ENCODE data around the gene NUP188.

The NUP188 gene

DNA sequence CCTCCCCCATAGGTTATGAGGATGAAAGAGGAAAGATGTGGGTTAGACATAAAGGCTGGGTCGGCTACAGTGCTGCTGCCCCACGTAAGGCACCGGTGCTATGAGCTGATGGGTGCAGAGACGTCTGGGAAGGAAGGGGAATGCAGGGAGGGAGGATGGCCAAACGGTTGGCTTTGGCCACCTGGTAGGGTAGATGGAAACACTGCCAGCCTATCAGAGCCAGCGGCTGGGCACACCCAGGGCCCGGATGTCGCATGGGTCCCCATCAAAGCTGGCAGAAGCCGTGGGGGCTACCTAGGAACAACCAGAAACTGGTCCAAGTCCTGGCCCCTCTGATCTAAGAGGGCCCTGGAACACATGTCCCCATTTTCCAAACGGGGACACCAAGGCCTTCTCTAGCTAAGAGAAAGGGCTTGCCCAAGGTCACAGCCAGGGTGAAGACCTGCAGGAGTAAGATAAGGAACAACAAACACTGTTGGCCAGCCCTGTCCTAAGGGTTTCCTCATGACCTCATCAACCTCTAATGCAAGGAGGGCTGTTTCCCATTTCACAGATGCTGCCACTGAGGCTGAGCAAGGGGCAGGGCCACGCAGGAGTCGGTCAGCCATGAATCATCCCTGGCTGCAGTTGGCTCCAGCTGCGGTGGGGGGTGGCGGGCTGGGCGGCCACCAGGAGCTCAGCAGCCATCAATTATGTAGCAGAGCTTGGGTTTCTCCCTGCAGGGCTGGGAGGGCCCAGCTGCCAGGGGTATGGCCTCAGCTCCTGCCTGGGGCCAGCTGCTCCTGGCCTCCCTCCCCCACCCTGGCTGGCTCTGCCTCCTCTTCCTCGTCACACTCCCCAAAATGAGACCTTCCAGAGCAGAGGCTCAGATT is 75.8 kb downstream of the NUP188 start:
- DNase-seq = peak in 22 of 58 donors; percentile 12 to 70 (median 27)

DNA sequence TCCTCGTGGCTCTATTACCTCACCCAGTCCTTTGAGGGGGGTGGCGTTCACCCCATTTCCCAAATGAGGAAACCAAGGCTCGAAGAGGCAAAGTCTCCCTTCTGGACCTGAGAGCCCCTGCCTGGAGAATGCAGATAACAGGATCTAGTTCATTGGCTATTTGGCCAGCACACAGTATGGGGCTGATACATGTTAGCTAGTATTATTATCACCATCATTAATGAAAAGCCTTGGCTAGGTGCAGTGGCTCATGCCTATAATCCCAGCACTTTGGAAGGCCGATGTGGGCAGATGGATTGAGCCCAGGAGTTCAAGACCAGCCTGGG is 76.4 kb downstream of the NUP188 start:
- DNase-seq = no peak

DNA sequence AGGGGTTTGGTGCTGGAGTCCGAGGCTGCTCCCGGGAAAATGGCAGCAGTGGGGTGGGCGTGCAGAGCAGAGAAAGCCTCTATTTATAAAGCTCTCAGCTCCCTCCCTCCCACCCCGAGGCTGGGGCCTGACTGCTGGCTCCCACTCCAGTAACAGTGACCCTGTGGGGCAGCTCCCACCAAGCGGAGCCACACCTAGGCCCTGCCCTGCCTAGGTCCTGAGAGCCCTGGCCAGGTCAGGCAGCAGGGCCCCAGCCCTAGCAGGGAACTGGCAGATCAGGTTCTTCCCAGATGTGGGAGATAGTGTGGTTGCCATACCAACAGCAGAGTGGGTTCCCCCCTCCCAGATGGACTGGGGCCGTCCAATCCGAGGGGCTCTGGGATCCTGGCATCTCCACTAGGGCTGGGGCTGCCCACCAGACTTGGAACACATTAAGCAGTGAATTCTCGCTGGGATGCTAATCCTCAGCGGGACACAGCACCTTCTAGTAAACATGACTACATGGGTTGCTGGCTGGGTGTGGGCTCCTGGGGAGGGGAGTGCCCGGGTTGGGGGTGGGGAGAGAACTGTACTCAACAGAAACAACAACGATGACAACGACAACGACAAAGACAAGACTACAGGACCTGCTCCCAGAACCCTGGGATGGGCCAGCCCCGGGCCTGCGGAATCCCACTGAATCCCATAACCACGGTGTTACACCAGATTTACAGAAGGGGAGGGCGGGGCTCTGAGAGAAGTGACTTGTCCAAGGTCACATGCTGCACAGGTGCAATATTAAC is 79.1 kb downstream of the NUP188 start:
- peak in 44 of 58 donors; percentile 22 to 82 (median 54) for DNase-seq

DNA sequence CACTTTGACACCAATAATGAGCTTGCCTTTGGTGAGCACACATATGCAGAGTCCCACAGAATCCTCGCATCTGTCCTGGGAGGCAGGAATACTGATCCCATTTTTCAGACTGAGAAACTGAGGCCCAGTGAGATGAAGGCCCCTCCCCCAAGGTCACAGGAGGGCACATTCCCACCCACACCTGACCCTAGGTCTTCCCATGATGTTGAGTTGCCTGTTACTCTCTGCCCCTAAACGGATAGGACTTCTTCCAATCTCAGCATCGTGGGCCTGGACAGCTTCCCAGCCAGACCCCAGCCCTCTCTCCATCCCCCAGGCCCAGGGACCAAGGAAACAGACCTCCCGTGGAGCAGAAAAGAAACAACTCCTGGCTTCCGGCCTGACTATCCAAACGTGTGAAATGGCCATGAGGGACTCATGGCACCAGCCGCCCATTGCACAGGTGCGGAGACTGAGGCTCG is 79.8 kb downstream of the NUP188 start:
- DNase-seq = no peak

DNA sequence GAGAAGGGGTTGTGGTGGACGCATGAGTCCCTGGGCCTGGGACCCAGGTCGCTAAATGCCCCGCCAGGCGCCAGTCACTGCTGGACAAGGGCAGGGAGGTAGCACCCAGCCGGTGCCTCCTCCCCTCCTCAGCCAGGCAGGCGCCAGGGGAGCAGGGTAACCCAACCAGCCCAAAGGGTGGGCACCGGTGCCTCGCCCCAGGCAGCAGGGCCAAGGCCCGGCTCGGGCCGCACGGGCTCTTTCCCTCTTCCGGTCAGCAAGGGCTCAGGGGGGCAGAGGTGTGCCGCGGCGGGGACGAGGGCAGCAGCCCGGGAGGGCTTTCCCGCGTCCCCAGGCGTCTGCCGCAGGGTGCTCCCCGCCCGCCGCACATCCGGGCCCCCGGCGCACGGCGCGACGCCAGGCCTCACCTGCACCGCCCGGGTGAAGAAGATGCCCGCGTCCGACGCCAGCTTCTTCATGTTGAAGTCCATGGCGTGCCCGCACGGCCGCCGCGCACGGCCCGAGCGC is 80.2 kb downstream of the NUP188 start:
- DNase-seq = peak in 12 of 58 donors; percentile 50 to 77 (median 66)

DNA sequence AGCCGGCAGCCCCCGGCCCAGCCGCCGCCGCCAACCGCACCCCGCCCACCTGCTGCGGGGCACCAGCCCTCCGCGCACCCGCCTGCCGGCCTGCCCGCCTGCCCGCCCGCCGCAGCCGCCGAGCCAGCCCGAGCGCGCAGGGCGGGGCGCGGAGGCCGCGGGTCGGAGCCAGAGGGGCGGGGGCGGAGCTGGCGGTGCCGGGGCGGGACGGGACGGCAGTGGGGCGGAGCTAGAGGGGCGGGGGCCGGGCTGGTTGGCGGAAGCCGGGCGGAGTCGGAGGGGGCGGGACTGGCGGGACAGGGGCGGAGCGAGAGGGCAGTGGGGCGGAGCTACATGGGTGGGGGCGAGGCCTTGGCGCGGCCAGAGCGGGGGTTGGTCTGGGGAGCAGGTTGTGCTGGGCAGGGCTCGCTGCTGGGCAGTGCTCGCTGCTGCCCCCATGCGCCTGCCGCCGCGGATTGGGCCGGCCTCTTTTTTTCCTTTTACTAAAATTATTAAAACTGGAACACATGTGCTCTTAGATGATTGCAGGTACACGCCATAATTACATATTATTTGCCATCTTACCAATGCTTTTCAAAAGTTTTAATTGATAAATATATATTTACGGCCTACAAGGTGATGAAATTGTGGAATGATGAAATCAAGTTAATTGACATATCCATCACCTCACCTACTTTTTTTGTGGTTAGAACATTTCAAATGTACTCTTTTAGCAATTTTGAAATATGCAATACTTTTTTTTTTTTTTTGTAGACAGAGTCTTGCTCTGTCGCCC is 80.9 kb downstream of the NUP188 start, which contains the start of gene SH3GLB2:
Gene SH3GLB2, minus strand, starts transcription at position 140 of the 775 bp plus-strand sequence. CDS start 177 bp downstream, outside the sequence.
- peak; percentile 49 to 100 (median 97) for DNase-seq

DNA sequence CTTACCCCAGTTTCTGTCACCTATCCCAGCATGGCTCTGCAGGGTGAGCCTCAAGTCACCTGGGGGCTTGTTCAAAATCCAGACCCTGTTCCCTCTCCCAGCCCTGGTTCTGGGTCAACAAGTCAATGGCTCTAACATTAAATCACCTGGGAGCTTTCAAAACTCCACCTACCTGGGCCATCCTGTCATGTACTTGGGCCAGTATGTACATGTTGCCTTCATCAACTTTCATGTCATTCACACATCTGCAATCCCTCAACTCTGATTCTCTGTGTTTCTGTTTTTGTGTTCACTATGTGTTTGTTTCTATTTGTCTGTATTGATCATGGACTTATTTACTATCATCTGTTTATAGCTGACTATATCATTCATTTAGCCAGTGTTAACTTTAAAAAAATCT is 82.7 kb downstream of the NUP188 start:
- DNase-seq = no peak

DNA sequence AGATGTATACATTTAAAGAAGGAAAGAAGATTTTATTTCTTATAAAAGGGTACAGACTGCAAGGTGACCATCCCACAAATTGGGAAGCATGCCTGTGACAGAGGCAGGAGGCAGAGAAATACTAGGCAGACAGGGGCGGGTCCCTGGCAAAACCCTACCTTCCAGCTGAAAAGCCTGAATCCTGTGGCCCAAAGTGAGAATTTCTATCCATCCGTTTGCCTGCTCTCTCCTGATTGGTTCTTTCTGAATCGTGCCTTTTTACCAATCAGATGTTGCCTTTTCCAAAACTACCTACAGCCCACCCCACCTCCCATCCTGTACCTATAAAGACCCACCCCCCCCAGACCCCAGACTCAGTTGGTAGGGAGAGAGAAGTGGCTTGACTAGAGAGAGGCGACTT is 84.0 kb downstream of the NUP188 start:
- no peak for DNase-seq

DNA sequence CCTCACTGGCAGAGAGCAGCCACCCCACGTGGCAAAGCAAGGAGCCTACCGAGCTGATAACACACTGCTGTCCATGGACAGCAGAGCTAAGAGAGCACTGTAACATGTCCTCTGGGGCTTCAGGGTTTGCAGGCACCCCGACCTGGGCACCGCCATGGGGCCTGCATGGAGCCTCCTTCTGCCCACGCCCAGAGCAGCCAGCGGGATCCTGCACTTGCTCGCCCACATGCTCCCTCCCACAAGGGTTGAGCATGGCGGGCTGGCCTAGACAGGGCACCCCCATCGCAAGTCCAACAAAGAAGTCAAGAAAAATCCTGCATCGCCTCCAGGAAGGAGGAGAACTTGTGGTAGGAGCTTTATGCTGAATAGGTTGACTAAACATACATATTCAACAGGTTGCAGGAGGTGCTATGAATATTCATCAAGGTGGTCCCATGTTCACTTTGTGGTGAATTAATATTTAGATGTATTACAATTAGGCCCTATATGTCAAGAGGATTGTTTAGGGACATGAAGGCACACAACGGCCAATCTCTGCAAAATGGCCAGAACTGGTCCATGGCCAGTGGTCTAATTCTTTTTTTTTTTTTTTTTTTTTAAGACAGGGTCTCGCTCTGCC is 85.2 kb downstream of the NUP188 start:
- DNase-seq = no peak

DNA sequence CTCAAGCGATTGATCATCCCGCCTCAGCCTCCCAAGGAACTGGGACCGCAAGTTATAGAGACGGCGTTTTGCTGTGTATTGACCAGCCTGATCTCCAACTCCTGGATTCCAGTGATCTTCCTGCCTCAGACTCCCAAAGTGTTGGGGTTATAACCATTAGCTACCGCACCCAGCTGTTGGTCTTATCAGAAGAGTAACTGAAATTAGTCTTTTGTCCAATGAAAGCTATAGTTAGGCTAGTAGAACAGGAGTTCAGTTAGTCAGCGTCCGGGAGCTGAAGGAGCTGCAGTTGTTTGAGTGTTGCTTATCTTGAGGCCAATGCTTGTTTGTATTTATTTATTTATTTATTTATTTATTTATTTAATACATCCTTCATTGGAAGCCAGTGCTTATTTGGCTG is 85.7 kb downstream of the NUP188 start:
- no peak for DNase-seq

DNA sequence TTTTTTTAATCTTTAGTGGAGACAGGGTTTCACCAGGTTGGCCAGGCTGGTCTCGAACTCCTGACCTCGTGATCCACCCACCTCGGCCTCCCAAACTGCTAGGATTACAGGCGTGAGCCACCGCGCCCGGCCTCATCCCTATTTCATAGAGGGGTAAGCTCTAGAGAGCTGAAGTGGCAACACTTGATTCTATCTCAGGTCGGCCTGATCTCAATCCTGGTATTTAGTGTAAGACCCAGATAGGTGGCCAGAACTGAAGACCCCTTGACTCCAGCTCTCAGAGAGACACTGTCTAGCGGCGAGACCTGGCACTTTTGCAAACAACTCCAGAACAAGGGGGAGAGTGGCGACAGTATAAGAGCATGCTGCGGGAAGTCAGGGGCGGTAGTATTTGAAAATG is 88.3 kb downstream of the NUP188 start:
- peak in 1 of 58 donors; percentile 56 for DNase-seq

DNA sequence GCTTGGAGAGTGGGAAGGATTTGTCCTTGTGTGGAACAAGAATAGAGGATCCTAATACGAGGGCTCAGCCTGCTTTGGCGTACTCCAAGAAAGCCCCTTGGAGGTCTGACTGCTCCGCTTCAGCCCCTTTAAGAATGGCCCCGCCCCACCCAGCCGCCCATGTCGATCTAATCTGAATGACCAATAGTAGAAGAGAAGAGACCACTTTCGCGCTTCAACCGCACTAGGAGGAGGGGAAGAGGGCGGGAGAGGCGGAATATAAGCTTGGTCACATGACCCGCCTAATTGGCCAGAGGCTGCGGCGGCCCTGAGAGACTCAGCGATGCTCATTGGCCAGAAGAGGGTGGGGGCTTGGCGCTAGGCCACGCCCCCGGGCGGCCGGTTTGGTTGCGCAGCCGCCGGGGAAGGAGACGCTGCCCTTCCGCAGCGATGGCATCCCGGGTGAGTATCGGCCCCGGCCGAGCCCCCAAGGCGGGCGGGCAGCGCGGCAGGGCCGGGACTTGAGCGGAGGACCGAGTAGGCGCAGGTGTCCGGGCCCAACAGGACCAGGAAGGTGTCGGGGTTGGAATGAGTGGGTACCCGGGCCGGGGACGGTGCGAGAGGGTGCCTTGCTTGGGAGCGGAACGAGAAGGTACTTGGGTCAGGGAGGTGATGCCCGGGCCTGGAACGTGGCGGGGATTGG is 88.9 kb downstream of the NUP188 start, which contains the start of gene MIGA2:
Gene MIGA2, plus strand, starts transcription at position 386 of the 682 bp plus-strand sequence. CDS start 3,969 bp downstream, outside the sequence.
- DNase-seq = peak; percentile 69 to 99 (median 97)

DNA sequence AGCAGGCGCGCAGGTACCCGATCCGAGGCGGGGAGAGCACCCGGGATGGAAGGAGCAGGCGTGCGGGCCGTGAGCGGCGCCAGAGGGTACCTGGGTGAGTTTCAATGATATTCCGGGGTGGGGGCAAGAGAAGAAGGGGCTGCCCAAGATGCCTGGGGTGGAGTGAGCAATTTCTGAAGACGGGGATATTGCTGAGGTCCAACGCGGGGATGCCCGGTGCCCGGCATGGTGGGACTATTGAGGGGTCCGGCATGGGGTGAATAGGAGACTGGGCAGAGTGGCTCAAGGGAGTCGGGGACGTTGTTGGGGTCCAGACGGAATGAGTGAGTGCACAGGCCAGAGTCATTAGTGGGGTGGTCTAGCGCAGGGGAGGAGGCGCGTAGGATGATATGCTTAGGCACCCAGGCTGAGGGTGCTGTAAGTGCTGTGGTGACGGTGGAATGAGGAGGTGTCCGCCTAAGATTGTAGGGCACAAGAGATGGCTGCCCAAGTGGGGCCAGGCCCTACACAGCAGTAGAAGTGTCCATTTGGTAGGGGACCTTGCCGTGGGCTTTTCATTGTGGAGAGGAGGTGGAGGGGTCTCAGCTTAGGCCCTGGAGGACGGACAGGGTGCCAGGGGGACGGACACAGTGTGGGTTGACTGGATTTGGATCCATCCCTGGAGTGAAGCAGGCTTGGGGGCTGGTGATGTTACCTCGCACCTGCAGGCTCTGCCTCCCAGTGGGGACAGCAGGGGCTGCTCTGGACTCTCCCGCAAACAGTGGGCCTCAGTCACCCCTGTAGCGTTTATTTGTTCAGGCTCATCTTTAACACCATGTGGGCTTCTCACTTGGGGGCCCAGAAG is 89.6 kb downstream of the NUP188 start:
- DNase-seq = no peak

DNA sequence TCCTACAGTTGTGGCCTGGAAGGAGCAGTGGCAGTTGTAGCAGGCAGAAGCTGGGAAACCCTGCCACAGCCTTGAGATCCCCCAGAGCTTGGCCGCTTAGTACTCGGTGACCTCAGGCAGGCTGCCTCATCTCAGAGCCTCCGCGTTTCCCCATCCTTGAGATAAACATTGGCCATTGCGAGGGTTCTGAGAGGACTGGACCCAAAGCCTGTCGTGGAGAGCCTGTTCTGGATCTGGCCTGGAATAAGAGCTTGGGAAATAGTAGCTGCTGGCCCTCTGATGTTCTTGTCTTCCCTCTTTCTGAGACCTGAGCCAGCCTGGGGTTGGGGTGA is 90.2 kb downstream of the NUP188 start:
- DNase-seq = no peak

DNA sequence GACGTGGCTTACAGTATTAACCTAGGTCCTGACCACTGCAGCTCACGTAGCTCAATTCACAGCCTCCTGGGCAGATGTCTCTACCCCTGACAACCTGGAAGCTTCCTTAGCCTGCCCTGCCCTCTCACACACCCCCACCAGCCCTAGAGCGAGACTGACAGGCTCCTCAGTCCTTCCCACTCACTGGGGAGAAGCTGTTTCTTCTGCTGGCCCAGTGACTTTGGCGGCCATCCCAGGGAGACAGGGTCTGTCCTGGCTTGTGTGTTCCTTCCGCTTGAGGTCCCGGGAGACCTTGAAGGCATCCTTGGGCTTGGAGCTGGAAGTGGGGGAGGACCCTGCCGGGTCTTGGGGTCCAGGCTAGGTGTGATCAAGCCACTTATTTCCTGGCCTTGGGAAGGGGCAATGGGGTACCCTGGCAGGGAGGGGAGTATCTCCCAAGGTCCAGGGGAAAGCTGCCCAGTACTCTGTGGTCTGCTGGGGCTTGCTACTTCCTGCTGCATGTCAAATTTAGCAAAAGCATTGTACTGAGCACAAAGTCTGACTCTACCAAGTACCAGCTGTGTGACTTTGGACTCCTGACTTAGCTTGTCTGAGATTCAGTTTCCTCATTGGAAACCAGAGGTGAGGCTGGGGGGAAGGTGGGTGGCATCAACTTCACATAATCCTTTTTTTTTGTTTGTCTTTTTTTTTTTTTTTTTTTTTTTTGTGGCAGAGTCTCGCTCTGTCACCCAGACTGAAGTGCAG is 90.8 kb downstream of the NUP188 start:
- DNase-seq = peak in 8 of 58 donors; percentile 10 to 31 (median 16)

DNA sequence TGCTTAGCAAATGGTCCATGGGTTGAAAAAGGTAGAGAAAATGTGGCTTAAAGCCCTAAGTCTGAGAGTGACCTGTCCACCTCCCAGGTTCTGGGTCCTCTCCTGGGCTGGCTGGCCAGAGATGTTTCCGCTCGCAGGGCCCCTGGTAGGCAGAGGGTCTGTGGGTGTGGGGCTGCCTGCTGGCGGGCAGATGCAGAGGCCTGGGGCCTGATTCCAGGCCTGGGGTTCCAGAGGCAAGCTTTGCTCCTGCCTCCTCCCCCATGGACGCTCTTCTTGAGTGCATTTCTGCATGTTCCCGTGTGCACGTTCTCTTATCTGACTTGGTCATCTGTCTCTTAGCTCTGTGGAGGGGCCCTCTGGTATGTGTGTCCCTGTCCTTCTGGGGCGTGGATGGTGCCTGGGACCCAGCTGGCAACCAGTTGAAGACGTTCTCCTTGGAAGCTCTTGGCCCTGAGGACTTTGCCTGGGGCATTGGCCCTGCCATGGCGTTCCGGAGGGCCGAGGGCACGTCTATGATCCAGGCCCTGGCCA is 92.7 kb downstream of the NUP188 start:
- DNase-seq = no peak

DNA sequence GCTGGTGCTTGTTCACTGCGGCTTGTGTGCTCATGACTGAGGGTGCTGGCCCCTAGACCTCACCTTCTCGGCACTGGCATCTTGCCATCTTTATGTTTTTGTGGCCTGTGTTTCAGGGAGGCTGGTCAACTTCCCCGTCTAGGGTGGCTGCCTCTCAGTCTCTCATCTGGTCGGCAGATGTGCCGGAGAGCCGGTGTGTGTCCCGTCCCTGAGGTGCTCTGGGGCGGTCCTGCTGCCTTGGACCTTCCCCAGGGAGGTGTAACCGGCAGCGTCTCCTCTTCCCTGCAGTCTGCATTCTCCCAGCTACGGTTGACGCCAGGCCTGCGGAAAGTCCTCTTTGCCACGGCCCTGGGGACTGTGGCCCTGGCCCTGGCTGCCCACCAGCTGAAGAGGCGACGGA is 94.5 kb downstream of the NUP188 start:
- no peak for DNase-seq

DNA sequence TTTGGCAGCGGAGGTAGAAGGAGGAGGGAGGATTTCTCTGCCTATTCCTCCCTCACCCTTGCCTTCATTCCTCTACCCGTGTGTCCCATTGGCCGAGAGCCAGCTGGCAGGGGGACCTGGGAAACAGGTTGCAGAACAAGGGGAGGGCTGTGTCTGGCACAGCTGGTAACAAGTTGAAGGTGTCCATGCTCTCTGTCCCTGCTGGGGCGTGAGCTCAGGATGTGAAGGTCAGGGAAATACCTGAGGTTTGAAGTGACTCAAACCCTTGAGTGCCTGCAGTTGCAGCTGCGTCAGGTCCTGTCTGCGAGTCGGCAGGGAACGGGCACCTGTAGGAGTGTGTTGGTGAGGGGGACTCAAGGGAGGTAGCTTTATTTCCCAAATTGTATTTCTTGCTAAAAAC is 105.1 kb downstream of the NUP188 start:
- DNase-seq = no peak
